ENCODE results near the gene IFIT3. TPM values are rescaled to one million over a fixed set of nuclear protein-coding genes. Genes with fewer than 3 reads are reported as not detected.

IFIT3 gene
- total RNA-seq, 1 donor from 2014 or later = 16.8 TPM

DNA sequence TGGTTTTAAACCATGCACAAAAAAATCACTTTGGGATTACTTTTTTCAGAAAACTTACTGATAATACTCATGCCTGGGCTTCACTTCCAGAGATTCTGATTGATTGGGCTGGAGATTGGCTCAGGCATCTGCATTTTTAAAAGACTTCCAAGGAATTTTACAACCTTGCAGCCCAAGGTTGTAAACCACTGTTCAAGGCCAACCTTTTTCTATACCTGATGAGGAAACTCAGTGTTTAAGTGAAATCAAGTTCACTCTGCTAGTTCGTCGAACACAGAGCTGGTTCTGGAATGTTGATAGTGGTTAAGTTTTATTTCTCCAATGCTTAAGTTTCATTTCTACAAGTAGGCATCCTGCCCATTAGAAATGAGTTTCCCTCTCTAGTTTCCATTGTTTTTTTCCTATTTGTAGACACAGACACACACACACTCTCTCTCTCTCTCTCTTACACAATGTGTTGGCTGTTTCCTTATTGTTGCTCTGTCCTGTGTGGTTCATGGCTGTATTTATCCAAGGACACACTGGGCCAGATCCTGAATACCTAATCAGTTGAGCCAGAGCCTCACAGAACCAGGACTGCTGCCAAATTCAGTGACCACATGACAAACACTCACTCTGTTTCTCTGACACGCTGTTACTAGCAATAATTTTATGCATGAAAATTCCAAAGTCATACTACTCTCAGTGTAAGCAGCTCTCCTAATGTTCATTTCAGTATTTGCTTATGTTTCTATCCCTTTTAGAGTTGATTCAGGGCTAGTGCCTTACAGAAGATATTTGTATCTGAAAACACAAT lies 46.3 kb downstream of the IFIT3 start:
- no peaks in the 10 kb centered on the region for H3K36me3 Mint-ChIP-seq (ENCODE audit: low read depth, unreplicated experiment)
- H3K4me3 Mint-ChIP-seq (ENCODE audit: unreplicated experiment) = peak overlapping the region; percentile 24

GRCh38 chr10:89374713-89375141 lies 46.9 kb downstream of the IFIT3 start:
- Mint-ChIP-seq H3K27me3 (ENCODE audit: unreplicated experiment) (no peaks in the 10 kb centered on the region), H3K27ac (ENCODE audit: unreplicated experiment) (peak overlapping the region; percentile 78), H3K4me1 (ENCODE audit: unreplicated experiment) (peaks cover 29% of the 10 kb centered on the region), H3K36me3 (ENCODE audit: low read depth, unreplicated experiment) (no peaks in the 10 kb centered on the region), H3K4me3 (ENCODE audit: unreplicated experiment) (no peak overlapping the region), H3K9me3 (ENCODE audit: unreplicated experiment) (no peaks in the 10 kb centered on the region)
- TF ChIP-seq CTCF (IDR thresholded peaks at IDR 0.05; ENCODE audit: unreplicated experiment) = no peak
- no peak for DNase-seq (ENCODE audit: low spot score)

More for the DNA sequence above, 46.3 kb downstream of the IFIT3 start:
- no peak for DNase-seq (ENCODE audit: low spot score)
- Mint-ChIP-seq H3K9me3 (ENCODE audit: unreplicated experiment) (no peaks in the 10 kb centered on the region), H3K27me3 (ENCODE audit: unreplicated experiment) (no peaks in the 10 kb centered on the region), H3K27ac (ENCODE audit: unreplicated experiment) (peak overlapping the region; percentile 78), H3K4me1 (ENCODE audit: unreplicated experiment) (peaks cover 35% of the 10 kb centered on the region)
- no peak for TF ChIP-seq CTCF (IDR thresholded peaks at IDR 0.05; ENCODE audit: unreplicated experiment)

DNA sequence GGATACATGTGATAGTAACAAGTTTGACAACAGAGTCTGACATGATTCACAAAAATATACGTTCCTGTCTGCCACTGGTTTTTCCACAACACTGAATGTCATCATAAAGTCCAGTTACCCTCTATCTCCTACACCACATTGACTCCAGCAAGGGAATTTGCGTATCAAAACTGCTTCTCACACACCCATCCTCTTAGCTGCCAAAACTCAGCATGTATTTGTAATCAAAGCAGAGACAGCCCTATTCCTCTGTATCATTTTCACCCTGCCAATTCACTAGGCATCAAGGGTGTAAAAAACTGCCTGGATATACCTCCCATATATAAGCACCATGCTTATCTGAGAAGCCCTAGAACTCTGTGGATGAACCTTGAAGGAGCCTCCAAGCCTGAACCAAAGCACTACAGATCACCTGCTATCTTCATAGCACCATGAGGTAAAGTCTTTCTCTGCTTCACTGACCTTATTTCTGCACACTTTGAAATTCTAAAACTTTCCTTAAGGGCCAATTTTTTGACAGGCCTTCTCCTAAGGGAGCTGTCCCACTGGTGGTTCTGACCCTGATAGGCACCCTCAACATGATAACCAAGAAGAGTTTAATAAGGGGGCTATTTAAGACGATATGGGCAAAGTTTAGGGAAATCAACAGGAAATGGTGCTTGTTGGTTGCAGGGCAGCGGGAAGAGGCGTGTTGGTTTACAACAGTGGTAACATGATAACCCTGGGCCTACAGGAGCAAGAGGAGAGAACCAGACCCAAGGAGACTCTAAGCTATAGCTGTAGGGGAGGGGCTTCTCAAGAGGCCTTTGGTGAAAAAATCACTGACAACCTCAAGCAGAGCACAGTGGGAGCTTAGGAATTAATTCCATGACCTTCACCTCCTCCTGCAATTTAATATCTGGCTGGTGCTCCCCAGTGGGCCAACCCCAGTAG lies 50.2 kb downstream of the IFIT3 start, which contains the start of gene IFIT1B:
Gene IFIT1B, plus strand, starts transcription at position 352 of the 933 bp plus-strand sequence. Its CDS starts 80 bp downstream, at position 432.
- Mint-ChIP-seq H3K4me1 (ENCODE audit: unreplicated experiment) (peaks cover 23% of the 10 kb centered on the region), H3K27me3 (ENCODE audit: unreplicated experiment) (no peaks in the 10 kb centered on the region)

DNA sequence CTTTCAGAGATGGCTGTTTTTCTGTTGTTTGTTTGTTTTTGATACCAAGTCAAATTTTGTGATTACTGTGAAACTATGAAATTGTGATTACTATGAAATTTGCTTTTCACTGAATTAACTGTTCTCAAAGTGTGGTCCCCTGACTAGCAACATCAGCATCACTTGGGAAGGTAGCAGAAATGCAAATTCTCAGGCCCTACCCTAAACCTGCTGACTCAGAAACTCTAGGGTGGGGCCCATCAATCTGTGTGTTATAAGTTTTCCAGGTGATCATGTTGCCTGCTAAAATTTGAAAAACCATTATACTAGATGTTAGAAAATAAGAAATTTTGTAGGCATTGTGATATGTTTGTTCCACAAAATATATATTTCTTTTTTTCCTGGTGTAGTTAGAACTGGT lies 51.3 kb downstream of the IFIT3 start:
- Mint-ChIP-seq H3K9me3 (ENCODE audit: unreplicated experiment) (no peaks in the 10 kb centered on the region), H3K36me3 (ENCODE audit: low read depth, unreplicated experiment) (no peaks in the 10 kb centered on the region), H3K27me3 (ENCODE audit: unreplicated experiment) (no peaks in the 10 kb centered on the region), H3K27ac (ENCODE audit: unreplicated experiment) (no peak overlapping the region), H3K4me1 (ENCODE audit: unreplicated experiment) (peaks cover 17% of the 10 kb centered on the region), H3K4me3 (ENCODE audit: unreplicated experiment) (no peak overlapping the region)
- no peak for DNase-seq (ENCODE audit: low spot score)
- no peak for TF ChIP-seq CTCF (IDR thresholded peaks at IDR 0.05; ENCODE audit: unreplicated experiment)

More for the DNA sequence above, 50.2 kb downstream of the IFIT3 start, which contains the start of gene IFIT1B:
- Mint-ChIP-seq H3K27ac (ENCODE audit: unreplicated experiment) (no peak within 1 kb of the TSS), H3K4me3 (ENCODE audit: unreplicated experiment) (no peak within 1 kb of the TSS), H3K36me3 (ENCODE audit: low read depth, unreplicated experiment) (no peaks in the 10 kb centered on the region), H3K9me3 (ENCODE audit: unreplicated experiment) (no peaks in the 10 kb centered on the region)
- no peak for DNase-seq (ENCODE audit: low spot score)
- no peak for TF ChIP-seq CTCF (IDR thresholded peaks at IDR 0.05; ENCODE audit: unreplicated experiment)

Measured in endothelial cell (in vitro differentiated cells).